HG03139 (cell line): ENCODE measurements around the gene LBR.

Source experiments
- ATAC-seq: cut with Tn5 transposase; IDR thresholded peaks from one replicate; pipeline ENCODE4 v1.9.1; 2021; ENCODE audit not compliant: unreplicated experiment

The LBR gene

DNA sequence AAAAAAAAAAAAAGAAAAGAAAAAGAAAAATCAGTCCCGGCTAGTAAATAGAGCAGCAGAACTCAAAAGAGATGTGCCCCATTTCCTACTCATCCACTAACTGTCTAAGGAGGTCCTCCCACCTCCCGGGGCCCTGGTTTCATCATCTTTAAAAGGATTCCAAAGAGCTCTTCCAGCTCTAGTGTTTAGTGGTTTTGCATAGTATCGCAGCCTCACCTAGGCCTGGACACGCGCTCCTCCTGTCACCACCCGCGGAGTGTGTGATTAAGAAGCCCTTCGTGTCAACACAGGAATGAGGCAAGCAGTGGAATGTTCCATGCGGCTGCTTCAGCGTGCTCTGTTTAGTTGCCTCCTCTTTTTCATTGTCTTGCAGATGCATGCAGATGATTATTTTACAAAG, 49.0 kb downstream of the LBR start:
- no peak for ATAC-seq

DNA sequence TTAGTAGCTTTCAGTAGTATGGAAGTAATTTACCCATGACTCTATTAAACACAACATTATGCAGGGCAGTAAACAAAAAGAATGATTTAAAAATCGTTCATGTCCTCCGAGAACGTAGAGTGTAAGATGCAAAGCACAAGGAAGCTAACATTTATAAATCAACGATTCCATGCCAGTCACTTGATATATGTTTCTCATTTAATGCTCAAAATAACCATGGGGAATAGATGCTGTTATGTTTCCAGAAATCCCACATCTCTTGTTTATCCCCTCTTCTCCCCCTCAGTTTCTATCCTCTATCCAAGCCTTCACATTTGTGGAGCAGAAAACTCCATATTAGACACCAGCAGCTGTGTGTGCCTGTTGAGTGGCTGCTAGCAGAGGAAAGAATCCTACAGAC, 52.8 kb downstream of the LBR start:
- no peak for ATAC-seq

GRCh38 chr1:225373155-225373554, 54.7 kb downstream of the LBR start:
- ATAC-seq: no peak

DNA sequence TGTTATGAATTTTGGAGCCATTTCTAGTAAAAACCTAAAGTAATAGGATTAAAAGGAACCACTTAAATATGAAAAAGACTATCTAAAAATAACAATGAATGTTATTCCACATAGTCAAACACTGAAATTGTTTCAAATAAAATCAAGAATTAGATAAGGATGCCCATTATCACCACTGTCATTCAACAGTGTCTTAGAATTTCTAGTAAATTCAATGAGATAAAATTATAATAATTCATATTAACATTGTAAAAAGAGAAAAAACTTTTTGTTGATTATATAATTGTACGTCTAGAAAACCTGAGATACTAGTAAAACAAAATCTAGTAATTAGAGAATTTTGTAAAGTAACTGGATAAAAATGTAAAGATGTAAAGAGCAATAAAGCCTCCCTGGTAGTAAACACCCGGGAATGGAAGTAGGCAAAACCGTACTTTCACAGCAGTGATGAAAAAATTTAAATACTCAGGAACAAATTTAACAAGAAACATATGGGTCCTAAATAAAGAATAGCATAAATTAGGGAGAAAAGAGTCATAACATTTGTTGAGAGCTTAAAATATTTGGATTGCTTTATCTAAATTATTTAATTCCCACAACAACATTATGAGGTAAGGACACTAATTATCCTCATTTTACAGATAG, 56.4 kb downstream of the LBR start:
- no peak for ATAC-seq

- ATAC-seq: no peak
These were observed 59.7 kb downstream of the LBR start for GRCh38 chr1:225368036-225368552.

DNA sequence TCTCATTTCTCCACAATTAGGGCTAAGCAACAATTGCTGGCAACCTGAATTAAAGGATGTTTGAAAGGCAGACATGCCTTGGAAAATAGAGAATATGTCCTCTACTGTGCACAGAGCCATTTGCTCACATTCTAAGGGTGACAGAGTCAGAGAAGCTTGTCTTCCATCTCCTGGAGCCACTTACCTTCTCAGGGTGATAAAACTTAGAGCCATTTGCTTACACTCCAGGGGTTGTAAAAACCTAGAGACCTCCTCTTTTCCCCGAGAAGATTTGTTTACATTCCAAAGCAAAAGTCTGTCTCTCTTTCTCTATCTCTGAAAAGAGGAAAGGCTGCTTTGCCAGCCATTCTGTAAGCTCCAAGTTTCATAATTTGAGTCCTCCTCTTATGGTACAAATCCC, 61.3 kb downstream of the LBR start:
- no peak for ATAC-seq

GRCh38 chr1:225366018-225366417, 61.8 kb downstream of the LBR start:
- no peak for ATAC-seq

GRCh38 chr1:225364439-225364838, 63.4 kb downstream of the LBR start:
- ATAC-seq: no peak

DNA sequence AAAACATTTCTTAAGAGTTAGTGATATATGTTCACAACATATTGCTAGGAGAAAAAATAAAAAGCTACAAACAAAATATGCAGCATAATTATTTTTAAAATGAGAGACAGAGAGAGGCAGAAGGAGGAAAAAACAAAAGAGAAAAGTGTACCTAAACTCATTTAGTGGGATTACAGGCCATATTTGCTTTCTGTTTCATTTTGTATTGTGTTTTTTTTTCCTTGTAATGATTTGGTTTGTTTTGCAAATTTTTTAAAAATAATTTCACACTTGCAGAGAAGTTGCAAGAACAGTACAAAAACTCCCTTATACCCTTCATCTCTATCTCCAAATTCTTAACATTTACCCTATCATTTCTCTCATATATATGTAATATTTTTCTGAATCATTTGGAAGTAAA, 65.0 kb downstream of the LBR start:
- ATAC-seq: no peak

DNA sequence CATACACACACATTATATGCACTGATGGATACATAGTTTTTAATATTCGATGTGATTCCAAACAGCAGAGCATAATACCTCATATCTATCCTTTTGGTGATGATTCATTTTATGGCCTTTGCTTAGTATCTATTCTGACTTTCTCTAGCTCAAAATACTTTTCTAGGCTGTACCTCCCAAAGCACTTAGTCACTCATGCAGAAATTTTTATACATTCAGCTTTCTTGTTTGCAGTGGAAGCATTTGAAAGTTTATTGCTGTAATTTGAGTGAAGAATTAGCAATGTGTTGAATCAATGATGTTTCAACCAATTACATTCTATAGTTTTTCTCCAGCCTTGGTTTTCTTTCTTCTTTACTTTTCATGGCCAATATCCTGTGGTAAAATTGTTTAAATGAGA, 66.7 kb downstream of the LBR start:
- no peak for ATAC-seq

- no peak for ATAC-seq
These were observed 67.7 kb downstream of the LBR start for GRCh38 chr1:225360119-225360518.

GRCh38 chr1:225355863-225356262, 72.0 kb downstream of the LBR start:
- no peak for ATAC-seq

DNA sequence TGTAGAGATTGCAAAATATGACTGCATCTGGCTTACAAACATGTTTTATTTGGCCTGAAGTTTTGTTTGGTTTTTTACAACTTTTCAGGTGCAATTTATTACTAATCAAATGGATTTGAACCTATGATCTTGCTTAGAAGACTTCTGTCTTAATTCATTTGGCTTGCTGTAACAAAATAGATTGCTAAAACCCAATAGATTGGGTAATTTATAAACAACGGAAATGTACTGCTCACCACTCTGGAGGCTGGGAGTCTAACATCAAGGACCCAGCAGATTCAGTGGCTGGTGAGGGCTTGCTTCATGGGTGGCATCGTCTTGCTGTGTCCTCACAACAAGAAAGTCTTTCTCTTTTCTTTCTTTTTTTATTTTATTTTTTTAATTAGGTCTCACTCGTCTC, 72.9 kb downstream of the LBR start:
- ATAC-seq: no peak
